ENCODE results near the gene FKBP1B. TPM values are rescaled to one million over a fixed set of nuclear protein-coding genes. Genes with fewer than 3 reads are reported as not detected.

FKBP1B gene
- 4.9 and 12.1 TPM in 2 replicates for total RNA-seq
- 11.9 and 18.0 TPM in 2 replicates for polyA plus RNA-seq
- polyA plus RNA-seq (2012), result 9.9 and 12.1 TPM in 2 replicates
- 2.4 and 5.9 TPM in 2 replicates for polyA minus RNA-seq (ENCODE audit: low replicate concordance)

DNA sequence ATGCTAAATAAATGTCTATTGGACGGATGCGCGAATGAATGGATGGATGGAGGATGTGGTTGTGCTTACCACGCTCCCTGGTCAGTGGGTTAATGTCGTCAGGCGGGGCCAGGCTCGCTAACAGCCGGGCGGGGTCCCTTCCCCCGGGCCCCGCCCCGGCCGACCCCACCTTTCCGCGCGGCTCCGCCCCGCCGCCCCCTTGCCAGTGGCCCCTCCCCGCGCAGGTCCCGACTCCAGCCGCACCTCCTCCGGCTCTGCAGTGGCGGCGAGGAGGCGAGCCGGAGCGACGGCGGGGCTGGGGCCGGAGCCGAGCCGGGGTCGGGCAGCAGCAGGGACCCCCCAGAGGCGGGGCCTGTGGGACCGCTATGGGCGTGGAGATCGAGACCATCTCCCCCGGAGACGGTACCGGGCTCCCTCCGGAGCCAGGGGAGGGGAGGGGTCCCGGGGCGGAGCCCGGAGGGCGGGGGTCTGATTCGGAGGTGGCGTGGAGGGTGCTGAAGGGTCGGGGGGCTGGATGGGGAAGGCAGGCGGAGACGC lies at the start of gene FKBP1B:
Gene FKBP1B, plus strand, starts transcription at position 257 of the 537 bp plus-strand sequence. Its CDS starts 109 bp downstream, at position 366.
- Histone ChIP-seq H3K4me3 (replicated peaks in 1 of 4; ENCODE audit: control extremely low read depth in 1 of 4, insufficient read depth in 1 of 4, low read depth in 3 of 4, low read length in 4 of 4) (peak within 1 kb of the TSS; percentile 55 to 73 (median 63)), H3K4me2 (ENCODE audit: extremely low read depth, insufficient read depth, low read length) (peak within 1 kb of the TSS; percentile 96), H3K27ac (ENCODE audit: insufficient read depth, low read length) (no peak within 1 kb of the TSS), H3K4me1 (ENCODE audit: control insufficient read depth, extremely low read depth, insufficient read depth, low read length) (peaks cover 2% of the 10 kb centered on the region), H3K36me3 (ENCODE audit: control insufficient read depth, insufficient read depth, low read length) (no peaks in the 10 kb centered on the region), H3K9me3 (ENCODE audit: control insufficient read depth, insufficient read depth, low read depth, low read length) (no peaks in the 10 kb centered on the region), H2AFZ (ENCODE audit: low read length) (peak within 1 kb of the TSS; percentile 76), H4K20me1 (ENCODE audit: control insufficient read depth, extremely low read depth, insufficient read depth, low read length) (no peaks in the 10 kb centered on the region), H3K9ac (ENCODE audit: insufficient read depth, low read length) (peak within 1 kb of the TSS; percentile 48), H3K27me3 (ENCODE audit: control insufficient read depth, insufficient read depth, low read length) (no peaks in the 10 kb centered on the region), H3K79me2 (ENCODE audit: control insufficient read depth, insufficient read depth, low read length) (peaks cover 10% of the 10 kb centered on the region)
- peak; percentile 41 to 66 for DNase-seq (ENCODE audit: low read depth in 2 of 2)
- no peak for TF ChIP-seq EZH2 (IDR thresholded peaks at IDR 0.05; ENCODE audit: low read length, missing control alignments)
- TF ChIP-seq, protein P1, sequence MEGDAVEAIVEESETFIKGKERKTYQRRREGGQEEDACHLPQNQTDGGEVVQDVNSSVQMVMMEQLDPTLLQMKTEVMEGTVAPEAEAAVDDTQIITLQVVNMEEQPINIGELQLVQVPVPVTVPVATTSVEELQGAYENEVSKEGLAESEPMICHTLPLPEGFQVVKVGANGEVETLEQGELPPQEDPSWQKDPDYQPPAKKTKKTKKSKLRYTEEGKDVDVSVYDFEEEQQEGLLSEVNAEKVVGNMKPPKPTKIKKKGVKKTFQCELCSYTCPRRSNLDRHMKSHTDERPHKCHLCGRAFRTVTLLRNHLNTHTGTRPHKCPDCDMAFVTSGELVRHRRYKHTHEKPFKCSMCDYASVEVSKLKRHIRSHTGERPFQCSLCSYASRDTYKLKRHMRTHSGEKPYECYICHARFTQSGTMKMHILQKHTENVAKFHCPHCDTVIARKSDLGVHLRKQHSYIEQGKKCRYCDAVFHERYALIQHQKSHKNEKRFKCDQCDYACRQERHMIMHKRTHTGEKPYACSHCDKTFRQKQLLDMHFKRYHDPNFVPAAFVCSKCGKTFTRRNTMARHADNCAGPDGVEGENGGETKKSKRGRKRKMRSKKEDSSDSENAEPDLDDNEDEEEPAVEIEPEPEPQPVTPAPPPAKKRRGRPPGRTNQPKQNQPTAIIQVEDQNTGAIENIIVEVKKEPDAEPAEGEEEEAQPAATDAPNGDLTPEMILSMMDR (conservative IDR thresholded peaks at IDR 0.05 in 1 of 2, IDR thresholded peaks at IDR 0.05 in 1 of 2; ENCODE audit: low read depth in 1 of 2, low read length in 2 of 2), result no peak

DNA sequence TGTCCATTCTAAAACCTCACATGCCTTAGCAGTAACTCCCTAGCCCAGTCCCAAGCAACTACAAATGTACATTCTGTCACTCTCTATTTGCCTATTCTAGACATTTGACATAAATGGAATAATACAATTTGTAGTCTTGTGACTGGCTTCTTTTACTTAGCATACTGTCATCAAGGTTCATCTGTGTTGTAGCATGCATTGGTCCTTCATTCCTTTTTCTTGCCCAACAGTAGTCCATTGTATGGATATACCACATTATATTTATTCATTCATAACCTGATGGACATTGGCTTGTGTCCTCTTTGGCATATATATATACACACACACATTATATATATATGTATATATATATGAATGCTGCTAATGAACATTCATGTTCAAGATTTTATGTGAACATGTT lies 41.8 kb upstream of the FKBP1B start:
- no peak overlapping the region for H3K9ac ChIP-seq (ENCODE audit: insufficient read depth, low read length)
- H2AFZ ChIP-seq (ENCODE audit: low read length), result no peak overlapping the region
- peaks cover 3% of the 10 kb centered on the region for H3K27me3 ChIP-seq (ENCODE audit: control insufficient read depth, insufficient read depth, low read length)
- H3K4me1 ChIP-seq (ENCODE audit: control insufficient read depth, extremely low read depth, insufficient read depth, low read length), result no peaks in the 10 kb centered on the region
- DNase-seq (ENCODE audit: low read depth in 2 of 2), result no peak
- no peak overlapping the region for H3K27ac ChIP-seq (ENCODE audit: insufficient read depth, low read length)
- no peaks in the 10 kb centered on the region for H3K9me3 ChIP-seq (ENCODE audit: control insufficient read depth, insufficient read depth, low read depth, low read length)
- no peaks in the 10 kb centered on the region for H4K20me1 ChIP-seq (ENCODE audit: control insufficient read depth, extremely low read depth, insufficient read depth, low read length)
- H3K79me2 ChIP-seq (ENCODE audit: control insufficient read depth, insufficient read depth, low read length), result no peaks in the 10 kb centered on the region
- no peak for TF ChIP-seq EZH2 (IDR thresholded peaks at IDR 0.05; ENCODE audit: low read length, missing control alignments)
- TF ChIP-seq, protein P1 (conservative IDR thresholded peaks at IDR 0.05 in 1 of 2, IDR thresholded peaks at IDR 0.05 in 1 of 2; ENCODE audit: low read depth in 1 of 2, low read length in 2 of 2), result no peak
- no peaks in the 10 kb centered on the region for H3K36me3 ChIP-seq (ENCODE audit: control insufficient read depth, insufficient read depth, low read length)
- no peak overlapping the region for H3K4me3 ChIP-seq (replicated peaks in 1 of 4; ENCODE audit: control extremely low read depth in 1 of 4, insufficient read depth in 1 of 4, low read depth in 3 of 4, low read length in 4 of 4)
- H3K4me2 ChIP-seq (ENCODE audit: extremely low read depth, insufficient read depth, low read length), result no peak overlapping the region

DNA sequence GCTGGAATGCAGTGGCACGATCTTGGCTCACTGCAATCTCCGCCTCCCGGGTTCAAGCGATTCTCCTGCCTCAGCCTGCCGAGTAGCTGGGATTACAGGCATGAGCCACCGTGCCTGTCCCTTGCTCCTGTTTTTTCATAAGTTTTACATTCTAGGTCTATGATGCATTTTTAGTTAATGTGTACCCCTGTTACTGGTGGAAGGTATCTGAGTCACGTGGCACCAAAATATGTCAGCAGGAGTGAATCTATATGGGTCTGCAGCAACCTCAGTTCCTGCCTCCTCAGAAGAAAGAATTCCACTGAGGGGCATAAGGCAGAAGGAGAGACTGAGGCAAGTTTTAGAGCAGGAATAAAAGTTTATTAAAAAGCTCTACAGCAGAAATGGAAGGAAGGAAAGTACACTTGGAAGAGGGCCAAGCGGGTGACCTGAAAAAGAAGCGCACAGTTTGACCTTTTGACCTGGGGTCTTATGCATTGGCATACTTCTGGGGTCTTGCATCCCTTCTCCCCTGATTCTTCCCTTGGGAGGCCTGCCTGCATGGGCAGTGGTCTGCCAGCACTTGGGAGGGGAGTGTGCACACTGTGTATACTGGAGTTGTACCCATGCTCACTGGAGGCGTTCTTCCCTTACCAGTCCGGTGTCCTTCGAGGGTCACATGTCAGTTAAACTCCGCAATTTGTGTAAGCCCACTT lies 40.7 kb upstream of the FKBP1B start:
- no peaks in the 10 kb centered on the region for H3K36me3 ChIP-seq (ENCODE audit: control insufficient read depth, insufficient read depth, low read length)
- no peaks in the 10 kb centered on the region for H3K79me2 ChIP-seq (ENCODE audit: control insufficient read depth, insufficient read depth, low read length)
- TF ChIP-seq EZH2 (IDR thresholded peaks at IDR 0.05; ENCODE audit: low read length, missing control alignments), result no peak
- TF ChIP-seq, protein P1 (conservative IDR thresholded peaks at IDR 0.05 in 1 of 2, IDR thresholded peaks at IDR 0.05 in 1 of 2; ENCODE audit: low read depth in 1 of 2, low read length in 2 of 2), result no peak
- no peaks in the 10 kb centered on the region for H3K4me1 ChIP-seq (ENCODE audit: control insufficient read depth, extremely low read depth, insufficient read depth, low read length)
- no peak overlapping the region for H3K27ac ChIP-seq (ENCODE audit: insufficient read depth, low read length)
- no peak overlapping the region for H3K9ac ChIP-seq (ENCODE audit: insufficient read depth, low read length)
- peaks cover 3% of the 10 kb centered on the region for H3K27me3 ChIP-seq (ENCODE audit: control insufficient read depth, insufficient read depth, low read length)
- H4K20me1 ChIP-seq (ENCODE audit: control insufficient read depth, extremely low read depth, insufficient read depth, low read length), result no peaks in the 10 kb centered on the region
- H3K9me3 ChIP-seq (ENCODE audit: control insufficient read depth, insufficient read depth, low read depth, low read length), result no peaks in the 10 kb centered on the region
- H3K4me3 ChIP-seq (replicated peaks in 1 of 4; ENCODE audit: control extremely low read depth in 1 of 4, insufficient read depth in 1 of 4, low read depth in 3 of 4, low read length in 4 of 4), result no peak overlapping the region
- no peak overlapping the region for H3K4me2 ChIP-seq (ENCODE audit: extremely low read depth, insufficient read depth, low read length)
- H2AFZ ChIP-seq (ENCODE audit: low read length), result no peak overlapping the region
- DNase-seq (ENCODE audit: low read depth in 2 of 2), result no peak

Data from fibroblast of lung (primary cell).